Measurements from ENCODE around the gene FGF14. TPM values are rescaled to one million over a fixed set of nuclear protein-coding genes. Genes with fewer than 3 reads are reported as not detected.

FGF14 gene
- total and polyA plus RNA-seq, 2 of the 4 experiments (the other 2 are of a cell fraction) = under 0.01 TPM; not detected in 1

GRCh38 chr13:102318233-102318632, 83.6 kb downstream of the FGF14 start:
- dilution Hi-C loops (cut with HindIII; ENCODE audit: low sequenced_read_pairs, unreplicated experiment) = no loop called here
- DNase-seq = no peak

More at GRCh38 chr13:102318233-102318632, 83.6 kb downstream of the FGF14 start:
- WGBS, 2 experiments (ENCODE audit: extremely low coverage in 2 of 2, insufficient read length in 1 of 2) = 75% methylated on average over 2 of the region's 5 CpGs; no CpG with 5 or more reads in 1 of the 2 experiments
- H3K4me3 ChIP-seq (ENCODE audit: insufficient read depth, low read depth, low read length) = no peak overlapping the region
- no peak overlapping the region for H2BK5ac ChIP-seq (ENCODE audit: low read depth, low read length, poor library complexity, severe bottlenecking)
- H3K9me1 ChIP-seq (ENCODE audit: insufficient read depth, low read length) = no peaks in the 10 kb centered on the region
- H3K4me1 ChIP-seq (ENCODE audit: control insufficient read depth, insufficient read depth, low read length) = no peaks in the 10 kb centered on the region
- no peaks in the 10 kb centered on the region for H4K20me1 ChIP-seq (ENCODE audit: insufficient read depth, low read length)
- no peak overlapping the region for H3K56ac ChIP-seq (ENCODE audit: extremely low read depth, insufficient read depth, low read length)
- BruUV-seq (replicated peaks) = no TSS peak
- no peak overlapping the region for H3K27ac ChIP-seq (ENCODE audit: insufficient read depth, low read length)
- no peaks in the 10 kb centered on the region for H3K79me1 ChIP-seq (ENCODE audit: low read depth in 1 of 2, low read length in 2 of 2)
- no peaks in the 10 kb centered on the region for H3K27me3 ChIP-seq (ENCODE audit: control insufficient read depth, insufficient read depth, low read length)
- in situ Hi-C loops (cut with MboI; ENCODE audit: low sequenced_read_pairs) (no loop called here), intact Hi-C loops (cut with micrococcal nuclease) (no loop called here)
- no peak overlapping the region for H3K18ac ChIP-seq (ENCODE audit: low read depth, low read length)
- no peak overlapping the region for H3K23ac ChIP-seq (ENCODE audit: low read depth, low read length)
- TF ChIP-seq CTCF (conservative IDR thresholded peaks at IDR 0.05; ENCODE audit: low read depth, low read length) = no peak
- TF ChIP-seq, protein P1, sequence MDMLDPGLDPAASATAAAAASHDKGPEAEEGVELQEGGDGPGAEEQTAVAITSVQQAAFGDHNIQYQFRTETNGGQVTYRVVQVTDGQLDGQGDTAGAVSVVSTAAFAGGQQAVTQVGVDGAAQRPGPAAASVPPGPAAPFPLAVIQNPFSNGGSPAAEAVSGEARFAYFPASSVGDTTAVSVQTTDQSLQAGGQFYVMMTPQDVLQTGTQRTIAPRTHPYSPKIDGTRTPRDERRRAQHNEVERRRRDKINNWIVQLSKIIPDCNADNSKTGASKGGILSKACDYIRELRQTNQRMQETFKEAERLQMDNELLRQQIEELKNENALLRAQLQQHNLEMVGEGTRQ (IDR thresholded peaks at IDR 0.05; ENCODE audit: low read depth, low read length) = no peak
- TF ChIP-seq BHLHE40 (IDR thresholded peaks at IDR 0.05; ENCODE audit: low read depth, low read length) = no peak
- TF ChIP-seq CHD1 (IDR thresholded peaks at IDR 0.05; ENCODE audit: low read depth, low read length) = no peak
- TF ChIP-seq MAZ (IDR thresholded peaks at IDR 0.05; ENCODE audit: borderline replicate concordance, low read depth, low read length) = no peak
- H4K91ac ChIP-seq (ENCODE audit: insufficient read depth, low read depth, low read length) = no peak overlapping the region
- no peak overlapping the region for H2AK5ac ChIP-seq (ENCODE audit: low read depth, low read length)
- H4K8ac ChIP-seq (ENCODE audit: low read depth in 2 of 2, low read length in 2 of 2) = no peak overlapping the region
- H2BK15ac ChIP-seq (ENCODE audit: low read depth, low read length) = no peak overlapping the region
- H2AK9ac ChIP-seq (replicated peaks; ENCODE audit: low read depth, low read length, poor library complexity) = no peak overlapping the region
- ChIA-PET CTCF (no interaction called here), POLR2A (ENCODE audit: unreplicated experiment) (no interaction called here)
- no peak overlapping the region for H3K14ac ChIP-seq (replicated peaks; ENCODE audit: low read depth, low read length)
- H3K4me2 ChIP-seq (ENCODE audit: low read depth, low read length) = no peak overlapping the region
- no peak overlapping the region for H4K5ac ChIP-seq (ENCODE audit: low read depth, low read length)
- H3K36me3 ChIP-seq (ENCODE audit: control insufficient read depth, insufficient read depth, low read length) = no peaks in the 10 kb centered on the region
- no peak overlapping the region for H2AFZ ChIP-seq (replicated peaks; ENCODE audit: low read length, poor library complexity)
- no peak overlapping the region for H3K9ac ChIP-seq (ENCODE audit: low read depth, low read length)
- H2BK20ac ChIP-seq (ENCODE audit: low read depth, low read length) = no peak overlapping the region
- no peak overlapping the region for H3K4ac ChIP-seq (ENCODE audit: low read depth, low read length)
- H3K9me3 ChIP-seq (ENCODE audit: control insufficient read depth, insufficient read depth, low read length) = no peaks in the 10 kb centered on the region
- ATAC-seq (ENCODE audit: low read depth) = no peak
- H2BK120ac ChIP-seq (ENCODE audit: low read depth, low read length) = no peak overlapping the region

Data from IMR-90 (cell line).